B cell (primary cell): ENCODE measurements around the gene MAN1A1. TPM values are rescaled to one million over a fixed set of nuclear protein-coding genes. Genes with fewer than 3 reads are reported as not detected.
"Not testable (repeated sequence)": the region's sequence is repeated elsewhere in the genome, so short reads cannot be mapped to it uniquely, and the experiment has no call there.

Experiments
- ATAC-seq: fragments of 200-7000 bp; cut with Tn5 transposase; one replicate; pipeline ENCODE4 v1.10.0; 2021; ENCODE audit warnings: low read depth, mild to moderate bottlenecking, moderate number of reproducible peaks, moderate library complexity
- CTCF ChIA-PET: fragments of 350-600 bp; sonication (Branson Sonifier 250); formaldehyde crosslinking; loops from one replicate; lab custom pipeline; 2021; ENCODE audit warnings: antibody characterized with exemption, inconsistent platforms; lab: Charles Lee
- POLR2A ChIA-PET: fragments of 350-600 bp; sonication (Branson Sonifier 250); formaldehyde crosslinking; loops from one replicate; lab custom pipeline; 2021; ENCODE audit warnings: antibody characterized with exemption; lab: Charles Lee
- DNase-seq: peaks from one replicate; pipeline ENCODE4 v3.0.0; 2013
- H2AFZ ChIP-seq: 2 replicates; pipeline ENCODE4 v1.6.1; 2012; ENCODE audit warnings: mild to moderate bottlenecking, low read depth, low read length; ENCODE audit not compliant: insufficient read depth, poor library complexity, severe bottlenecking
- H3K27ac ChIP-seq, 2 donors: 1 replicate in 1 of 2; 2 replicates in 1 of 2; pipeline ENCODE4 v1.5.1; 2012 to 2013; ENCODE audit warnings: low read length in 2 of 2, mild to moderate bottlenecking in 2 of 2, moderate library complexity in 1 of 2
- H3K27me3 ChIP-seq, 4 experiments: fragments of 200-600 bp in 1 of 4; sonication (generic) in 1 of 4; replicated peaks in 1 of 4; 1 replicate in 2 of 4; 2 replicates in 2 of 4; pipeline versions ENCODE4 v1.6.1 to v1.7.0; 2013 to 2016; ENCODE audit warnings: low read length in 3 of 4, mild to moderate bottlenecking in 2 of 4, mixed read lengths in 1 of 4, moderate library complexity in 1 of 4; ENCODE audit not compliant: insufficient read depth in 4 of 4, control insufficient read depth in 3 of 4; ENCODE audit errors: control extremely low read depth in 1 of 4
- H3K36me3 ChIP-seq, 2 experiments: replicated peaks in 1 of 2; 1 replicate in 1 of 2; 2 replicates in 1 of 2; pipeline versions ENCODE4 v1.6.1 to v1.7.1; 2013; ENCODE audit warnings: low read length in 1 of 2; ENCODE audit not compliant: insufficient read depth in 2 of 2, control insufficient read depth in 1 of 2; ENCODE audit errors: control extremely low read depth in 1 of 2, extremely low read depth in 1 of 2
- H3K4me1 ChIP-seq, 2 donors: fragments of 200-600 bp in 1 of 2; sonication (generic) in 1 of 2; 1 replicate in 1 of 2; 2 replicates in 1 of 2; pipeline versions ENCODE4 v1.5.1 to v1.6.1; 2013 to 2017; ENCODE audit warnings: low read length in 2 of 2; ENCODE audit not compliant: control insufficient read depth in 2 of 2, insufficient read depth in 2 of 2
- H3K4me2 ChIP-seq: replicated peaks from 2 replicates; pipeline ENCODE3; 2012; ENCODE audit warnings: mild to moderate bottlenecking, low read depth, low read length; ENCODE audit not compliant: poor library complexity, severe bottlenecking
- H3K4me3 ChIP-seq, 5 experiments: fragments of 200-600 bp in 1 of 5; sonication (generic) in 1 of 5; 1 replicate in 3 of 5; 2 replicates in 2 of 5; pipeline versions ENCODE4 v1.5.1 to v1.7.0; 2011 to 2016; ENCODE audit warnings: low read length in 4 of 5, mild to moderate bottlenecking in 4 of 5, low read depth in 2 of 5, control low read depth in 1 of 5, moderate library complexity in 1 of 5; ENCODE audit not compliant: insufficient read depth in 1 of 5; ENCODE audit errors: control extremely low read depth in 1 of 5, extremely low read depth in 1 of 5
- H3K79me2 ChIP-seq: fragments of 200-600 bp; sonication (generic); one replicate; pipeline ENCODE4 v1.6.0; 2016; ENCODE audit warnings: low read length; ENCODE audit not compliant: control insufficient read depth, insufficient read depth
- H3K9ac ChIP-seq: fragments of 200-600 bp; sonication (generic); 2 replicates; pipeline ENCODE4 v1.6.1; 2017; ENCODE audit warnings: mild to moderate bottlenecking, low read length, moderate library complexity
- H3K9me3 ChIP-seq, 3 donors: one replicate each; pipeline versions ENCODE4 v1.6.1 to v1.7.1; 2013; ENCODE audit warnings: low read length in 2 of 3; ENCODE audit not compliant: control insufficient read depth in 2 of 3, insufficient read depth in 1 of 3; ENCODE audit errors: control extremely low read depth in 1 of 3
- H4K20me1 ChIP-seq: 2 replicates; pipeline ENCODE4 v1.6.0; 2012; ENCODE audit warnings: mild to moderate bottlenecking, low read length; ENCODE audit not compliant: insufficient read depth, control insufficient read depth, poor library complexity, severe bottlenecking
- H3K27ac Mint-ChIP-seq: one replicate; pipeline ENCODE4 v1.8.0; 2021; ENCODE audit warnings: mixed read lengths
- H3K27me3 Mint-ChIP-seq: one replicate; pipeline ENCODE4 v1.8.0; 2021; ENCODE audit warnings: mixed read lengths
- H3K4me1 Mint-ChIP-seq: one replicate; pipeline ENCODE4 v1.8.0; 2021; ENCODE audit warnings: mixed read lengths
- H3K4me3 Mint-ChIP-seq: one replicate; pipeline ENCODE4 v1.8.0; 2021; ENCODE audit warnings: mixed read lengths
- H3K9me3 Mint-ChIP-seq: one replicate; pipeline ENCODE4 v1.8.0; 2022; ENCODE audit warnings: mixed read lengths; ENCODE audit not compliant: insufficient read depth
- CTCF ChIP-seq: fragments of 200-600 bp; IDR thresholded peaks from one replicate; pipeline ENCODE4 v1.8.0; 2022; ENCODE audit warnings: antibody characterized with exemption, mild to moderate bottlenecking
- EZH2 ChIP-seq: IDR thresholded peaks from 2 replicates; pipeline ENCODE4 v1.6.1; 2012; ENCODE audit warnings: borderline replicate concordance, low read depth, mild to moderate bottlenecking, moderate library complexity, low read length; ENCODE audit not compliant: insufficient read depth, poor library complexity, severe bottlenecking
- WGBS: methylation state at CpG from one replicate; pipeline ENCODE4 v1.1.5; 2013; ENCODE audit warnings: missing lambda C conversion rate; ENCODE audit not compliant: insufficient coverage; 5-methylcytosine and 5-hydroxymethylcytosine counted together
- intact Hi-C: fragments of 100-400 bp; cut with micrococcal nuclease; formaldehyde crosslinking; loops from one replicate; pipeline ENCODE4 v1.10.0; 2022
- polyA plus RNA-seq: library from polyadenylated mRNA; depleted of rRNA; stranded (reverse); fragments of >200 nt; gene quantifications from 2 replicates; pipeline ENCODE4 v1.2.3, GENCODE V29; 2012
- total RNA-seq, 2 donors: library from RNA; stranded (reverse); fragments of 120-200 nt in 1 of 2; gene quantifications; 1 replicate in 1 of 2; 2 replicates in 1 of 2; pipeline versions ENCODE4 v1.2.3 to v1.2.4, GENCODE V29; 2013 to 2022

The MAN1A1 gene
- total and polyA plus RNA-seq, 2 donors (not counting 1 experiment from before 2014, with no cell fraction given) = 5.1 to 31.7 TPM

GRCh38 chr6:119157506-119157815 is 192.1 kb downstream of the MAN1A1 start:
- Mint-ChIP-seq H3K9me3 (no peaks in the 10 kb centered on the region), H3K27me3 (peaks cover 23% of the 10 kb centered on the region), H3K4me1 (no peaks in the 10 kb centered on the region), H3K27ac (no peak overlapping the region), H3K4me3 (no peak overlapping the region)
- H2AFZ ChIP-seq = no peak overlapping the region
- H4K20me1 ChIP-seq = no peaks in the 10 kb centered on the region
- ChIA-PET CTCF (no interaction called here), POLR2A (no interaction called here)
- no peak overlapping the region for H3K27ac ChIP-seq
- no peaks in the 10 kb centered on the region for H3K79me2 ChIP-seq
- no peak overlapping the region for H3K4me2 ChIP-seq
- intact Hi-C loops = no loop called here
- H3K36me3 ChIP-seq = no peaks in the 10 kb centered on the region
- H3K9ac ChIP-seq = no peak overlapping the region
- no peak overlapping the region for H3K4me3 ChIP-seq
- no peaks in the 10 kb centered on the region for H3K9me3 ChIP-seq
- ATAC-seq = no peak
- TF ChIP-seq EZH2 (no peak), CTCF (no peak)
- no peaks in the 10 kb centered on the region for H3K4me1 ChIP-seq
- WGBS = 94% methylated on average over 2 of the region's 3 CpGs
- no peaks in the 10 kb centered on the region for H3K27me3 ChIP-seq
- DNase-seq = no peak

- DNase-seq = no peak
- TF ChIP-seq EZH2 = no peak
- TF ChIP-seq CTCF = no peak
- Histone ChIP-seq H3K4me2 (no peak overlapping the region), H3K27ac (no peak overlapping the region), H2AFZ (no peak overlapping the region), H3K79me2 (no peaks in the 10 kb centered on the region), H3K4me3 (no peak overlapping the region), H3K27me3 (no peaks in the 10 kb centered on the region), H3K9me3 (no peaks in the 10 kb centered on the region), H3K4me1 (no peaks in the 10 kb centered on the region), H3K9ac (no peak overlapping the region), H4K20me1 (no peaks in the 10 kb centered on the region), H3K36me3 (no peaks in the 10 kb centered on the region)
- ATAC-seq = no peak
- no peak overlapping the region for H3K4me3 Mint-ChIP-seq
- peaks cover 20% of the 10 kb centered on the region for H3K27me3 Mint-ChIP-seq
- POLR2A ChIA-PET = no interaction called here
- intact Hi-C loops = no loop called here
- CTCF ChIA-PET = no interaction called here
- no peak overlapping the region for H3K27ac Mint-ChIP-seq
- 95% methylated on average over 7 of the region's 8 CpGs for WGBS
- no peaks in the 10 kb centered on the region for H3K9me3 Mint-ChIP-seq
- no peaks in the 10 kb centered on the region for H3K4me1 Mint-ChIP-seq
Observed at GRCh38 chr6:119156757-119157505, 192.6 kb downstream of the MAN1A1 start.

- ATAC-seq, DNase-seq, H4K20me1 ChIP-seq, H3K9me3 ChIP-seq, H3K27ac ChIP-seq, H3K27ac Mint-ChIP-seq, H3K4me1 ChIP-seq, H3K4me1 Mint-ChIP-seq, H3K4me2 ChIP-seq, H3K9me3 Mint-ChIP-seq, H3K36me3 ChIP-seq, H3K27me3 ChIP-seq, CTCF ChIA-PET, H3K79me2 ChIP-seq, H3K4me3 ChIP-seq, intact Hi-C loops, POLR2A ChIA-PET, H3K9ac ChIP-seq, H3K4me3 Mint-ChIP-seq, H2AFZ ChIP-seq: not testable (repeated sequence)
- peaks cover 20% of the 10 kb centered on the region for H3K27me3 Mint-ChIP-seq
- 83% methylated on average over 1 of the region's 4 CpGs for WGBS
Observed at GRCh38 chr6:119156082-119156481, 193.5 kb downstream of the MAN1A1 start.
